Measurements from ENCODE around the gene COP1.
"Not testable (repeated sequence)": the region's sequence is repeated elsewhere in the genome, so short reads cannot be mapped to it uniquely, and the experiment has no call there.

The COP1 gene

GRCh38 chr1:176118985-176119384 is 88.1 kb downstream of the COP1 start:
- DNase-seq: no peak

- no peak for DNase-seq
These were observed 95.3 kb downstream of the COP1 start for GRCh38 chr1:176111835-176112234.

- DNase-seq: no peak
These were observed 96.9 kb downstream of the COP1 start for GRCh38 chr1:176110203-176110602.

- DNase-seq: no peak
These were observed 104.2 kb downstream of the COP1 start for GRCh38 chr1:176102768-176103350.

GRCh38 chr1:176101951-176102642 is 105.0 kb downstream of the COP1 start:
- DNase-seq: no peak

GRCh38 chr1:176098560-176098959 is 108.5 kb downstream of the COP1 start:
- DNase-seq: no peak

GRCh38 chr1:176096015-176096414 is 111.1 kb downstream of the COP1 start:
- no peak for DNase-seq

GRCh38 chr1:176090766-176091165 is 116.3 kb downstream of the COP1 start:
- DNase-seq: no peak

- DNase-seq: not testable (repeated sequence)
These were observed 119.3 kb downstream of the COP1 start for GRCh38 chr1:176087746-176088145.

- peak; percentile 66 for DNase-seq
These were observed 133.4 kb downstream of the COP1 start for GRCh38 chr1:176073524-176074157.

GRCh38 chr1:176068901-176069300 is 138.2 kb downstream of the COP1 start:
- no peak for DNase-seq

GRCh38 chr1:176068256-176068655 is 138.8 kb downstream of the COP1 start:
- DNase-seq: no peak

GRCh38 chr1:176066709-176067108 is 140.4 kb downstream of the COP1 start:
- DNase-seq: no peak

- DNase-seq: no peak
These were observed 148.4 kb downstream of the COP1 start for GRCh38 chr1:176058686-176059085.

GRCh38 chr1:176056312-176056711 is 150.8 kb downstream of the COP1 start:
- no peak for DNase-seq

- no peak for DNase-seq
These were observed 151.7 kb downstream of the COP1 start for GRCh38 chr1:176055398-176055797.

- DNase-seq: no peak
These were observed 155.1 kb downstream of the COP1 start for GRCh38 chr1:176051902-176052518.

GRCh38 chr1:176051402-176051801 is 155.7 kb downstream of the COP1 start:
- DNase-seq: no peak

- no peak for DNase-seq
These were observed 157.5 kb downstream of the COP1 start for GRCh38 chr1:176049582-176049981.

- DNase-seq: no peak
These were observed 160.2 kb downstream of the COP1 start for GRCh38 chr1:176046926-176047325.

- no peak for DNase-seq
These were observed 163.5 kb downstream of the COP1 start for GRCh38 chr1:176043537-176043936.

GRCh38 chr1:176033881-176034280 is 173.2 kb downstream of the COP1 start:
- DNase-seq: no peak

- DNase-seq: no peak
These were observed 173.6 kb downstream of the COP1 start for GRCh38 chr1:176033474-176033873.
